H1 (cell line): ENCODE data around the gene GRID2. TPM values are rescaled to one million over a fixed set of nuclear protein-coding genes. Genes with fewer than 3 reads are reported as not detected.

ENCODE experiments used
- HDAC6 ChIP-seq: IDR thresholded peaks from one replicate; pipeline ENCODE4 v1.7.1; 2012; ENCODE audit warnings: low read depth, mild to moderate bottlenecking, inconsistent platforms, low read length, moderate library complexity
- polyA plus RNA-seq, 7 experiments: library from polyadenylated mRNA; depleted of rRNA in 3 of 7; stranded (reverse) in 5 of 7; unstranded in 2 of 7; fragments of >200 nt in 5 of 7; fragments of 200-250 nt in 2 of 7; gene quantifications; 1 replicate in 5 of 7; 2 replicates in 1 of 7; 4 replicates in 1 of 7; pipeline versions ENCODE4 v1.2.1 to v1.2.3, GENCODE V29; 2011 to 2013; ENCODE audit warnings: missing spikeins in 2 of 7, mixed read lengths in 2 of 7
- total RNA-seq: library from RNA; stranded (reverse); fragmentation: NEBNext Ultra II Directional; extraction: Animal tissue kit (Norgen Biotek cat#: 25700); gene quantifications from 2 replicates; pipeline ENCODE4 v1.2.1, GENCODE V29; 2021
- TF ChIP-seq, protein P1 (sequence below): fragments of 300-600 bp; sonication (generic); IDR thresholded peaks from 2 replicates; pipeline ENCODE4 v1.7.1; 2012; ENCODE audit warnings: low read length, moderate library complexity, mild to moderate bottlenecking, inconsistent platforms; ENCODE audit not compliant: insufficient replicate concordance

The GRID2 gene
- total and polyA plus RNA-seq, 2 of the 8 experiments (the other 6 are each of a cell fraction or from before 2014, with no cell fraction given): 31.1 to 81.9 TPM

GRCh38 chr4:93788712-93789111, 1484.9 kb downstream of the GRID2 start (continued):
- TF ChIP-seq, protein P1, sequence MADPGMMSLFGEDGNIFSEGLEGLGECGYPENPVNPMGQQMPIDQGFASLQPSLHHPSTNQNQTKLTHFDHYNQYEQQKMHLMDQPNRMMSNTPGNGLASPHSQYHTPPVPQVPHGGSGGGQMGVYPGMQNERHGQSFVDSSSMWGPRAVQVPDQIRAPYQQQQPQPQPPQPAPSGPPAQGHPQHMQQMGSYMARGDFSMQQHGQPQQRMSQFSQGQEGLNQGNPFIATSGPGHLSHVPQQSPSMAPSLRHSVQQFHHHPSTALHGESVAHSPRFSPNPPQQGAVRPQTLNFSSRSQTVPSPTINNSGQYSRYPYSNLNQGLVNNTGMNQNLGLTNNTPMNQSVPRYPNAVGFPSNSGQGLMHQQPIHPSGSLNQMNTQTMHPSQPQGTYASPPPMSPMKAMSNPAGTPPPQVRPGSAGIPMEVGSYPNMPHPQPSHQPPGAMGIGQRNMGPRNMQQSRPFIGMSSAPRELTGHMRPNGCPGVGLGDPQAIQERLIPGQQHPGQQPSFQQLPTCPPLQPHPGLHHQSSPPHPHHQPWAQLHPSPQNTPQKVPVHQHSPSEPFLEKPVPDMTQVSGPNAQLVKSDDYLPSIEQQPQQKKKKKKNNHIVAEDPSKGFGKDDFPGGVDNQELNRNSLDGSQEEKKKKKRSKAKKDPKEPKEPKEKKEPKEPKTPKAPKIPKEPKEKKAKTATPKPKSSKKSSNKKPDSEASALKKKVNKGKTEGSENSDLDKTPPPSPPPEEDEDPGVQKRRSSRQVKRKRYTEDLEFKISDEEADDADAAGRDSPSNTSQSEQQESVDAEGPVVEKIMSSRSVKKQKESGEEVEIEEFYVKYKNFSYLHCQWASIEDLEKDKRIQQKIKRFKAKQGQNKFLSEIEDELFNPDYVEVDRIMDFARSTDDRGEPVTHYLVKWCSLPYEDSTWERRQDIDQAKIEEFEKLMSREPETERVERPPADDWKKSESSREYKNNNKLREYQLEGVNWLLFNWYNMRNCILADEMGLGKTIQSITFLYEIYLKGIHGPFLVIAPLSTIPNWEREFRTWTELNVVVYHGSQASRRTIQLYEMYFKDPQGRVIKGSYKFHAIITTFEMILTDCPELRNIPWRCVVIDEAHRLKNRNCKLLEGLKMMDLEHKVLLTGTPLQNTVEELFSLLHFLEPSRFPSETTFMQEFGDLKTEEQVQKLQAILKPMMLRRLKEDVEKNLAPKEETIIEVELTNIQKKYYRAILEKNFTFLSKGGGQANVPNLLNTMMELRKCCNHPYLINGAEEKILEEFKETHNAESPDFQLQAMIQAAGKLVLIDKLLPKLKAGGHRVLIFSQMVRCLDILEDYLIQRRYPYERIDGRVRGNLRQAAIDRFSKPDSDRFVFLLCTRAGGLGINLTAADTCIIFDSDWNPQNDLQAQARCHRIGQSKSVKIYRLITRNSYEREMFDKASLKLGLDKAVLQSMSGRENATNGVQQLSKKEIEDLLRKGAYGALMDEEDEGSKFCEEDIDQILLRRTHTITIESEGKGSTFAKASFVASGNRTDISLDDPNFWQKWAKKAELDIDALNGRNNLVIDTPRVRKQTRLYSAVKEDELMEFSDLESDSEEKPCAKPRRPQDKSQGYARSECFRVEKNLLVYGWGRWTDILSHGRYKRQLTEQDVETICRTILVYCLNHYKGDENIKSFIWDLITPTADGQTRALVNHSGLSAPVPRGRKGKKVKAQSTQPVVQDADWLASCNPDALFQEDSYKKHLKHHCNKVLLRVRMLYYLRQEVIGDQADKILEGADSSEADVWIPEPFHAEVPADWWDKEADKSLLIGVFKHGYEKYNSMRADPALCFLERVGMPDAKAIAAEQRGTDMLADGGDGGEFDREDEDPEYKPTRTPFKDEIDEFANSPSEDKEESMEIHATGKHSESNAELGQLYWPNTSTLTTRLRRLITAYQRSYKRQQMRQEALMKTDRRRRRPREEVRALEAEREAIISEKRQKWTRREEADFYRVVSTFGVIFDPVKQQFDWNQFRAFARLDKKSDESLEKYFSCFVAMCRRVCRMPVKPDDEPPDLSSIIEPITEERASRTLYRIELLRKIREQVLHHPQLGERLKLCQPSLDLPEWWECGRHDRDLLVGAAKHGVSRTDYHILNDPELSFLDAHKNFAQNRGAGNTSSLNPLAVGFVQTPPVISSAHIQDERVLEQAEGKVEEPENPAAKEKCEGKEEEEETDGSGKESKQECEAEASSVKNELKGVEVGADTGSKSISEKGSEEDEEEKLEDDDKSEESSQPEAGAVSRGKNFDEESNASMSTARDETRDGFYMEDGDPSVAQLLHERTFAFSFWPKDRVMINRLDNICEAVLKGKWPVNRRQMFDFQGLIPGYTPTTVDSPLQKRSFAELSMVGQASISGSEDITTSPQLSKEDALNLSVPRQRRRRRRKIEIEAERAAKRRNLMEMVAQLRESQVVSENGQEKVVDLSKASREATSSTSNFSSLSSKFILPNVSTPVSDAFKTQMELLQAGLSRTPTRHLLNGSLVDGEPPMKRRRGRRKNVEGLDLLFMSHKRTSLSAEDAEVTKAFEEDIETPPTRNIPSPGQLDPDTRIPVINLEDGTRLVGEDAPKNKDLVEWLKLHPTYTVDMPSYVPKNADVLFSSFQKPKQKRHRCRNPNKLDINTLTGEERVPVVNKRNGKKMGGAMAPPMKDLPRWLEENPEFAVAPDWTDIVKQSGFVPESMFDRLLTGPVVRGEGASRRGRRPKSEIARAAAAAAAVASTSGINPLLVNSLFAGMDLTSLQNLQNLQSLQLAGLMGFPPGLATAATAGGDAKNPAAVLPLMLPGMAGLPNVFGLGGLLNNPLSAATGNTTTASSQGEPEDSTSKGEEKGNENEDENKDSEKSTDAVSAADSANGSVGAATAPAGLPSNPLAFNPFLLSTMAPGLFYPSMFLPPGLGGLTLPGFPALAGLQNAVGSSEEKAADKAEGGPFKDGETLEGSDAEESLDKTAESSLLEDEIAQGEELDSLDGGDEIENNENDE: peak; percentile 36
- TF ChIP-seq HDAC6: no peak
